Adrenal gland (tissue), 12 donors: ENCODE measurements around the gene ETV3. TPM values are rescaled to one million over a fixed set of nuclear protein-coding genes. Genes with fewer than 3 reads are reported as not detected.

Experiments
- DNase-seq, 7 donors: peaks; one replicate each; pipeline ENCODE4 v3.0.0-alpha.2; 2019 to 2020
- H3K27ac ChIP-seq, 5 donors: fragments of 200-600 bp; sonication (generic) in 4 of 5; 1 replicate in 3 of 5; 2 replicates in 2 of 5; pipeline versions ENCODE4 v1.5.1 to v1.8.0; 2016 to 2020; ENCODE audit warnings: mild to moderate bottlenecking in 1 of 5
- H3K27me3 ChIP-seq: fragments of 200-600 bp; 2 replicates; pipeline ENCODE4 v1.8.0; 2021
- H3K36me3 ChIP-seq, 2 donors: fragments of 200-600 bp; replicated peaks in 1 of 2; 1 replicate in 1 of 2; 2 replicates in 1 of 2; pipeline versions ENCODE4 v1.5.1 to v1.8.0; 2018 to 2022
- H3K4me1 ChIP-seq, 2 donors: fragments of 200-600 bp; replicated peaks in 1 of 2; 1 replicate in 1 of 2; 2 replicates in 1 of 2; pipeline versions ENCODE4 v1.5.1 to v1.8.0; 2018 to 2021
- H3K4me3 ChIP-seq, 4 donors: fragments of 200-600 bp; sonication (generic) in 3 of 4; one replicate each; pipeline ENCODE4 v1.5.1; 2016 to 2018
- H3K9me3 ChIP-seq, 3 donors: fragments of 200-600 bp; sonication (generic) in 1 of 3; replicated peaks in 1 of 3; 1 replicate in 2 of 3; 2 replicates in 1 of 3; pipeline versions ENCODE4 v1.5.1 to v1.8.0; 2016 to 2021
- POLR2A ChIP-seq, 2 donors: fragments of 450-650 bp; IDR thresholded peaks; one replicate each; pipeline ENCODE4 v1.6.1; 2017; ENCODE audit warnings: antibody characterized with exemption in 2 of 2, mild to moderate bottlenecking in 2 of 2, moderate library complexity in 1 of 2
- WGBS, 4 donors: extraction: QIAGEN DNeasy Blood & Tissue Kit in 2 of 4; methylation state at CpG; one replicate each; pipeline versions ENCODE4 v1.1.5 to v1.1.7; 2013 to 2017; 5-methylcytosine and 5-hydroxymethylcytosine counted together
- intact Hi-C, 2 donors: fragments of 100-400 bp; cut with DNase I; formaldehyde crosslinking; loops; one replicate each; pipeline versions ENCODE4 v1.14.1 to v1.15.0; 2022 to 2023
- polyA plus RNA-seq, 3 donors: library from polyadenylated mRNA; stranded (reverse); fragments of 200-250 nt in 2 of 3; fragments of 350-450 nt in 1 of 3; fragmentation: Illumina TruSeq in 1 of 3; extraction: RNeasy Lipid Tissue Mini Kit (QIAGEN cat#74804) in 1 of 3; gene quantifications; one replicate each; pipeline ENCODE4 v1.2.3, GENCODE V29; 2013 to 2014
- total RNA-seq, 9 donors: library from RNA; depleted of rRNA in 4 of 9; stranded (reverse); fragments of >200 nt in 4 of 9; fragments of 120-200 nt in 1 of 9; fragmentation: NEBNext Ultra II Directional in 1 of 9; extraction: Animal tissue kit (Norgen Biotek cat#: 25700) in 1 of 9; gene quantifications; one replicate each; pipeline versions ENCODE4 v1.1.0 to v1.2.4, GENCODE V29; 2013 to 2023
- TF ChIP-seq, protein P1 (sequence below), 6 experiments: fragments of 450-650 bp in 4 of 6; fragments of 200-600 bp in 2 of 6; sonication (generic) in 1 of 6; IDR thresholded peaks; 1 replicate in 5 of 6; 2 replicates in 1 of 6; pipeline versions ENCODE4 v1.5.1 to v1.8.0; 2016 to 2021; ENCODE audit warnings: antibody characterized with exemption in 6 of 6, mild to moderate bottlenecking in 2 of 6, moderate library complexity in 1 of 6
- donor health status: healthy with polysubstance abuse.
- donor health status: Bipolar disorder and iron deficiency.
- donor health status: DM: yes; HTN: yes; CAD: no.
- donor health status: DM: no; HTN: no; CAD: no.
- donor health status: DM: no; HTN: no; CAD: no.
- donor health status: DM: yes; HTN: yes; CAD: no.

ETV3 gene
- total and polyA plus RNA-seq, 12 donors: 3.3 to 18.7 (median 11.1) TPM

DNA sequence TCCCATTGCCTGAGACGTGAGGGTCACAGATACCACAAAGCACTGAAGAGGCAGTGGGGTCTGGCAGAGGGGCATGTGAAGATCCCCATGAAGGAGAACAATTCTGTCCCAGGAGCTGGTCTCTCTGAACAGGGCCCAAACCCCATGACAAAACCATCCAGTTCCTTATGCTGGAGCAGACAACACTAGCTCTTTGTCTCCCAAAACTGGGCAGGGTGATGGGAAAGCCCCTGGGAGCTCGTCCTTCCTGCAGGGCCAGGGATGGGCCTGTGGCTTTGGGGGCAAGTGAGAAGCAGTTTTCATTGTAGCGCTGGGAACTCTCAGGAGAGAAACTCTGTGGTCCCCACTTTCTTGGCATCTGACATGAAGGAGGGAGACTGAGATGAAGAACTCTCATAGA lies 47.4 kb downstream of the ETV3 start:
- DNase-seq: no peak
- no peaks in the 10 kb centered on the region for H3K36me3 ChIP-seq
- TF ChIP-seq POLR2A (IDR thresholded peaks at IDR 0.05): no peak
- TF ChIP-seq, protein P1, sequence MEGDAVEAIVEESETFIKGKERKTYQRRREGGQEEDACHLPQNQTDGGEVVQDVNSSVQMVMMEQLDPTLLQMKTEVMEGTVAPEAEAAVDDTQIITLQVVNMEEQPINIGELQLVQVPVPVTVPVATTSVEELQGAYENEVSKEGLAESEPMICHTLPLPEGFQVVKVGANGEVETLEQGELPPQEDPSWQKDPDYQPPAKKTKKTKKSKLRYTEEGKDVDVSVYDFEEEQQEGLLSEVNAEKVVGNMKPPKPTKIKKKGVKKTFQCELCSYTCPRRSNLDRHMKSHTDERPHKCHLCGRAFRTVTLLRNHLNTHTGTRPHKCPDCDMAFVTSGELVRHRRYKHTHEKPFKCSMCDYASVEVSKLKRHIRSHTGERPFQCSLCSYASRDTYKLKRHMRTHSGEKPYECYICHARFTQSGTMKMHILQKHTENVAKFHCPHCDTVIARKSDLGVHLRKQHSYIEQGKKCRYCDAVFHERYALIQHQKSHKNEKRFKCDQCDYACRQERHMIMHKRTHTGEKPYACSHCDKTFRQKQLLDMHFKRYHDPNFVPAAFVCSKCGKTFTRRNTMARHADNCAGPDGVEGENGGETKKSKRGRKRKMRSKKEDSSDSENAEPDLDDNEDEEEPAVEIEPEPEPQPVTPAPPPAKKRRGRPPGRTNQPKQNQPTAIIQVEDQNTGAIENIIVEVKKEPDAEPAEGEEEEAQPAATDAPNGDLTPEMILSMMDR (IDR thresholded peaks at IDR 0.05): no peak
- WGBS, 4 donors: 54 to 82% (median 66%) methylated on average over 3 of the region's 3 CpGs
- no peak overlapping the region for H3K27ac ChIP-seq
- H3K4me3 ChIP-seq: no peak overlapping the region
- H3K27me3 ChIP-seq: no peaks in the 10 kb centered on the region
- no peaks in the 10 kb centered on the region for H3K9me3 ChIP-seq
- H3K4me1 ChIP-seq: no peaks in the 10 kb centered on the region
- intact Hi-C loops: loop anchor here (2.0 kb wide), 1 partner anchor 64 kb away; no protein-coding TSS in a partner anchor

DNA sequence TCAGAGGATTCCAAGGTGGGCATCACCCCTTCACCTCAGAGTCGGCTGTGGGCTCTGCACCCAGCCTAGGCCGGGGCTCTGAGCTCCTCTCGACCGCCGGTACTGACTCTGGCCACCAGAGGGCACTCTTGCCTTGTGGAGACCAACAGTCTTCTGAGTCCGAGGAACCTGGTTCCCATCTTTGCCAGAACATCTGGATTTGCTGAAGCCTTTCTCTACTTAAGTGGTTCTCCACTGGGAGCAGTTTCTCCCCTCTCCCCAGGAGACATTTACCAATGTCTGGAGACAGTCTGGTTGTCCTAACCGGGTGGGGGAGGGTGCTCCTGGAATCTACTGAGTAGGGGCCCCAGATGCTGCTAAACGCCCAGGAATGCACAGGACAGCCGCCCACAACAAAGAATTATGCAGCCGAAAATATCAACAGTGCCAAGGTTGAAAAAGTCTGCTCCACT lies 48.0 kb downstream of the ETV3 start:
- H3K4me3 ChIP-seq: no peak overlapping the region
- TF ChIP-seq, protein P1 (IDR thresholded peaks at IDR 0.05): peak; percentile 83 to 95 (median 92)
- TF ChIP-seq POLR2A (IDR thresholded peaks at IDR 0.05): no peak
- intact Hi-C loops: loop anchor here (2.0 kb wide), 1 partner anchor 65 kb away; no protein-coding TSS in a partner anchor
- no peak overlapping the region for H3K27ac ChIP-seq
- 11 to 19% (median 14%) methylated on average over 9 to 10 of the region's 10 CpGs for WGBS, 4 donors
- no peaks in the 10 kb centered on the region for H3K27me3 ChIP-seq
- H3K36me3 ChIP-seq: no peaks in the 10 kb centered on the region
- DNase-seq: peak; percentile 84 to 96 (median 89)
- no peaks in the 10 kb centered on the region for H3K9me3 ChIP-seq
- H3K4me1 ChIP-seq: no peaks in the 10 kb centered on the region

DNA sequence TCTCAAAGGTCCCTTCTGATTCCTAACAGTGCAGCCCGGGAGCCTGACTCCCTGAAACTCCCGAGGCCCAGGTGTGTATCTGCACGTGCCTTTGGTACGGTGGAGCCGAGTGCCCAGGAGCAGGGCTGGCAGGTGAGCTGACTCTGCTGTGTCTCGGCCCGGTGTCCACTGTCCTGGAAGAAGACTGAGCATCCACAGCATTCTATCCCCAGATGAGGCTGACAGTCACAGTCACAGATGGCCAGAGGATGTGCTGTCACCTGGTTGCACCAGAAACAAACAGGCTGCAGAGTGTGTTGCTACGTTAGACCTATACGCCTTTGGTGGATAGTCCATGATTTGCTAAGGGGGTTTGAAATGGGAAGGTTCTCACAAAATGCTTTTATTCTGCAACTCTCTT lies 48.4 kb downstream of the ETV3 start:
- no peak overlapping the region for H3K4me3 ChIP-seq
- H3K36me3 ChIP-seq: no peaks in the 10 kb centered on the region

DNA sequence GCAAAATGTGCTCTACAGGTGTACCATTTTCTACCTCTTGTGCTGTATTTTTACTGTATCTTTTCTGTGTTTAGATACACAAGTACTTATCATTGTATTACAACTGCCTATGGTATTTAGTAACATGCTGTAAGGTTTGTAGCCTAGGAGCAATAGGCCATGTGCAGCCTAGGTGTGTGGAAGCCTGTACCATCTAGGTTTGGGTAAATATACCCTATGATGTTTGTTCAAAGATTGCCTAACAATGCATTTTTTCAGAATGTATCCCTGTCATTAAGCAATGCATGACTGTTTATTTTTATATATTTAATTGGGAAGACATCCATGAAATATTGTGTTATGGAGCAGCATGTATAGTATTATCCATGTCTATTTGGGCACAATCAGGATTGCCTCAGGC lies 49.6 kb downstream of the ETV3 start:
- no peak for TF ChIP-seq POLR2A (IDR thresholded peaks at IDR 0.05)
- TF ChIP-seq, protein P1 (IDR thresholded peaks at IDR 0.05): no peak
- no peaks in the 10 kb centered on the region for H3K27me3 ChIP-seq
- intact Hi-C loops: no loop called here
- H3K9me3 ChIP-seq: no peaks in the 10 kb centered on the region
- peak in 1 of 7 donors; percentile 1 for DNase-seq
- H3K36me3 ChIP-seq: no peaks in the 10 kb centered on the region
- H3K4me1 ChIP-seq: no peaks in the 10 kb centered on the region
- no peak overlapping the region for H3K27ac ChIP-seq
- no peak overlapping the region for H3K4me3 ChIP-seq

More for the DNA sequence above, 48.4 kb downstream of the ETV3 start:
- 67 to 84% (median 82%) methylated on average over 8 to 9 of the region's 9 CpGs for WGBS, 4 donors
- no peaks in the 10 kb centered on the region for H3K9me3 ChIP-seq
- intact Hi-C loops: loop anchor here (2.0 kb wide), 1 partner anchor 65 kb away; no protein-coding TSS in a partner anchor
- peak in 1 of 7 donors; percentile 58 for DNase-seq
- H3K4me1 ChIP-seq: no peaks in the 10 kb centered on the region
- no peaks in the 10 kb centered on the region for H3K27me3 ChIP-seq
- TF ChIP-seq, protein P1 (IDR thresholded peaks at IDR 0.05): no peak
- TF ChIP-seq POLR2A (IDR thresholded peaks at IDR 0.05): no peak
- no peak overlapping the region for H3K27ac ChIP-seq
